HG03108 (cell line): Measurements from ENCODE around the gene GCNT1.
"Not testable (repeated sequence)": the region's sequence is repeated elsewhere in the genome, so short reads cannot be mapped to it uniquely, and the experiment has no call there.

Experiments
- ATAC-seq: cut with Tn5 transposase; IDR thresholded peaks from one replicate; pipeline ENCODE4 v1.9.1; 2021; ENCODE audit warnings: moderate library complexity; ENCODE audit not compliant: unreplicated experiment

Gene GCNT1

DNA sequence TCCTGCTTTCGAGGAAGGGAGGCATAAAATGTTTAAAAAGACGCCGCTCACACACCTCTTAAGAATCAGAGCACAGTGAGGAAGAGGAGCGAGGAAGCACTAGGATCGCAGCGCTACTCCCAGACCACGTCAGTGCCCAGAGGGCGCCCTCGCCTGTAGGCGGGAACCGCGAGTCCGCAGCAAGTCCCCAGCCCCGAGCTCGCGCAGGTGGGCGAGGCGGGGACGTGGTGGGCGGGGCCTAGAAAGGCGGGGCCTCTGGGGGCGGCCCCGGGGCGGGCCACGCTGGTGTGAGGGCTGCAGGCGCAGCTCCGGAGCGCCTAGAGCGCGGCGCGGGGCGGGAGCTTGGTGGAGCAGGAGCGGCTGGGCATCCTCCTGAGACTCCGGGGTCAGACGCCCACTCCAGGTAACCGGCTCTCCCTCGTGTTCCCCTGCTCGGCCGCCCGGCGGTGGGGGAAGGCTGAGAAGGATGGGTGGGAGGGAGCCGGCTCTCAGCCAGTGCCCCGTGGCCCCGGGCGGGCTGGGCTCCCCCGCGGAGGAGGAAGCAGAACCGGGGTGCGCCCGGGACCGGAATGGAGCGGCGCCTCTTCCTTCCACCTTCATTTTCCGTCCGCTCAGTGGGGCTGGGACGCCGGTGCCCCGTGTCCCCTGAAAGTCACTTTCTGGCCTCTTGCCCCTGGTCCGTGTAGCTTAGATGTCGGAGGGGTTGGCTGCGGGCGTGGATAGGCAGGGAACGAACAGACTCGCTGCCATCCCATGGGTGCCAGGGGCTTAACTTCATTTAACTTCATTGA is at the start of gene GCNT1:
GCNT1 (plus strand) TSS at position 280 of the 791 bp plus-strand sequence. CDS start 43,200 bp downstream, outside the sequence.
- peak; percentile 78 for ATAC-seq

- no peak for ATAC-seq
These were observed 46.3 kb upstream of the GCNT1 start for GRCh38 chr9:76412638-76413037.

GRCh38 chr9:76413658-76414057 is 45.3 kb upstream of the GCNT1 start:
- ATAC-seq: no peak

- peak; percentile 65 for ATAC-seq
These were observed 44.3 kb upstream of the GCNT1 start for GRCh38 chr9:76414661-76415060.

GRCh38 chr9:76415154-76415553 is 43.8 kb upstream of the GCNT1 start:
- no peak for ATAC-seq

DNA sequence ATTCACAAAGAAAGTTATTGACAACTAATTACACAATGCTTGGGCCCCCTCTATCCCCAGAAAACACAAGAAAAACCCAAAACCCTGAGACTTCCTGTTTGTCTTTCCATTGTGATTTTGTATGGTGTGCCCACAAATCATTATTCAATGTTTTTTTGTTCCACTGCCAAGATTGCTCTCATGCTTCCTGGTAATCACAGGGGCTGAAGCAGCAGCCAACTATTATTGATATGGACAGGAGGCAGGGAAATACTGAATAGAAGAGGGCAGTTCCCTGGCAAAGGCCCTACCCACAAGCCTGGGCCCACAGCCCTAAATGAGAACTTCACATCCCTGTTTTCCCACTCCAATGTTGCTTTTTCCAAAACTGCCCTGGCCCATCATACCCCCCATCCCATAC is 43.3 kb upstream of the GCNT1 start:
- ATAC-seq: no peak

GRCh38 chr9:76417394-76417793 is 41.6 kb upstream of the GCNT1 start:
- no peak for ATAC-seq

DNA sequence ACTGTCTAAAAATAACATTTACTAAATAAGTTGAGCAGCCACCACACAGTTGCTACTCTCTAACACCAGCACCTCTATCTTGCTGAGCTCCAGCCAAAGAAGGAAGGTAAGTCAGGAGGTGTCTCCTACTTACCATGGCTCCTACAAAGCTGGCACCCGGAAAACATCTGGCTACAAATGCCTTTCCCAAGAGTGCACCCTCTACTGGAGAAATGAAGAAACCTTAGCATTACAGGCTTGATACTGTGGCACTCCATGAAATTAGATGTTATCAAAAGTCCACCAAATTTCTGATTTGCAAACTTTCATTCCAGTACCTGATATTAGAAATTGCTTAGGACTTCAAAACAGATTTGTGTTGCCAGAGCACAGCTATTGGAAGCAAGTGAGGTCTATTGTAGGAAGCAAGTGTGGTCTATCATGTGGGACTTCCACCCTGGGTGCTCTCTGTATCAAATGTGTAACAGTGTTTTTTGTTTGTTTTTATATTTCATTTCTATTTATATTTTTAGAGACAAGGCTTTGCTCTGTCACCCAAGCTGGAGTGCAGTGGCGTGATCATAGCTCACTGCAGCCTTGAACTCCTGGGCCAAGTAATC is 39.1 kb upstream of the GCNT1 start:
- ATAC-seq: no peak

GRCh38 chr9:76423216-76424177 is 35.5 kb upstream of the GCNT1 start:
- no peak for ATAC-seq

DNA sequence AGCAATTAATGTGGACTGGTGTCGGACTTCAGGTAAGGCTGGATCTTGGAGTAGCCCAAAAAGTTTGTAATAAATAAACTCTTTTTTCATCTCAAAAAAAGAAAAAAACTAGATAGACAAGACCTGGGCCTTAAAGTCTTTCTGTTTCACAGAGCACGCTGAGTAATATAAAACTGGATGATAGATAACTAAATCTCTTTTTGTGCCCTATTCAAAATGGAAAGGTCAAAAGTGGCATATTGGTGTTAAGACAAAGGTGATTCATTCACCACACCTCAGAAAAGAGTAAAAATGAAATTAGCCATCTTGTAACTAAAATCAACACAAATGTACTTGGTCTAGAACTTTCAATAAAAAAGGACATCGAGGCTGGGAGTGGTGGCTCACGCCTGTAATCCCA is 34.5 kb upstream of the GCNT1 start:
- no peak for ATAC-seq

DNA sequence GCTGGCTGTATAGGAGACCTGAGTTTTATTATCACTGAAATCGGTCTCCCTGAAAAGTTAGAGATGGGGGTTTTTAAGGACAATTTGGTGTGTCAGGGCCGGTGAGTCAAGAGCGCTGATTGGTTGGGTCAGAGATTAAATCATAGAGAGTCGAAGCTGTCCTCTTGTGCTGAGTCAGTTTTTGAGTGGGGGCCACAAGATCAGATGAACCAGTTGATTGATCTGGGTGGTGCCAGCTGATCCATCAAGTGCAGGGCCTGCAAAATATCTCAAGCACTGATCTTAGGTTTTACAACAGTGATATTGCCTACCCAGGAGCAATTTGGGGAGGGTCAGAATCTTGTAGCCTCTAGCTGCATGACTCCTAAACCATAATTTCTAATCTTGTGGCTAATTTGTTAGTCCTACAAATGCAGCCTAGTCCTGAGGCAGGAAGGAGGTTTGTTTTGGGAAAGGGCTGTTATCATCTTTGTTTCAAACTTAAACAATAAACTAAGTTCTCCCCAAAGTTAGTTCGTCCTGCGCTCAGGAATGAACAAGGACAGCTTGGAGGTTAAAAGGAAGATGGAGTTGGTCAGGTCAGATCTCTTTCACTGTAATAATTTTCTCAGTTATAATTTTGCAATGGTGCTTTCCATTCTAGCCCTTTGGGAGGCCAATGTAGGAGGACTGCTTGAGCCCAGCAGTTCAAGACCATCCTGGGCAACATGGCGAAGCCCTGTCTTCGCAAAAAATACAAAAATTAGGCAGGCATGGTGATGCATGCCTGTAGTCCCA is 33.1 kb upstream of the GCNT1 start:
- ATAC-seq: no peak

GRCh38 chr9:76426807-76427419 is 32.1 kb upstream of the GCNT1 start:
- no peak for ATAC-seq

- no peak for ATAC-seq
These were observed 27.4 kb upstream of the GCNT1 start for GRCh38 chr9:76431601-76432000.

DNA sequence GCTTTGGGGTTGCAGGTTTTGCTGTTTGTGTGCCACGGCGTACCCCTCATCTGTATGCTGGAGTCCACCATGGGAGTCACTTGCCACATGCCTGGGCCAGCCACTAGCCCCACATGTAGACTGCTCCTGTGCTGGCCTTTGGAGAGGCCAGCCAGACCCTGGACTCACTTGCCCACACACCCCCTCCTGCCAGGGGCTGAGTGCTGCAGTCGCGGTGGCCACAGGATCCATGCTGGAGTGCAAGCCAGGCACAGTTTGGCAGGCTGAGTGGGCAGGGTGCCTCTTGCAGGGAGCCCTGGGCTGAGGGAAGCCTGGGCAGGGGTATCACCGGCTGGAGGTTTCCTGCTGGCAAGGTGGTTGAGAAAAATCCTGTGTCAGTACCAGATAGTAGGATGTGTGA is 25.6 kb upstream of the GCNT1 start:
- no peak for ATAC-seq

- ATAC-seq: no peak
These were observed 25.1 kb upstream of the GCNT1 start for GRCh38 chr9:76433836-76434235.

- not testable (repeated sequence) for ATAC-seq
These were observed 24.1 kb upstream of the GCNT1 start for GRCh38 chr9:76434897-76435296.

DNA sequence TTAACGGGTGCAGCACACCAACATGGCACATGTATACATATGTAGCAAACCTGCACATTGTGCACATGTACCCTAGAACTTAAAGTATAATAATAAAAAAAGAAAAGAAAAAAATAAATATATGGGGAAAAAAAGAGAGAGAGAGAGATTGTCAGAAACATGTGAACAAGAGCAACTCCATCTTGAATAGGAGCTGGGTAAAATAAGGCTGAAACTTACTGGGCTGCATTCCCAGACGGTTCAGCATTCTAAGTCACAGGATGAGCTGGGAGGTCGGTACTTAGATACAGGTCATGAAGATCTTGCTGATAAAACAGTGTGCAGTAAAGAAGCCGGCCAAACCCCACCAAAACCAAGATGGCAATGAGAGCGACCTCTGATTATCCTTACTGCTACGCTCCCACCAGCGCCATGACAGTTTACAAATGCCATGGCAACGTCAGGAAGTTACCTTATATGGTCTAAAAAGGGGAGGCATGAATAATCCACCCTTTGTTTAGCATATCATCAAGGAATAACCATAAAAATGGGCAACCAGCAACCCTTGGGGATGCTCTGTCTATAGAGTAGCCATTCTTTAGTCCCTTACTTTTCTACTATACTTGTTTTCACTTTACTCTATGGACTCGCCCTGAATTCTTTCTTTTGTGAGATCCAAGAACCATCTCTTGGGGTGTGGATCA is 21.8 kb upstream of the GCNT1 start:
- ATAC-seq: not testable (repeated sequence)

DNA sequence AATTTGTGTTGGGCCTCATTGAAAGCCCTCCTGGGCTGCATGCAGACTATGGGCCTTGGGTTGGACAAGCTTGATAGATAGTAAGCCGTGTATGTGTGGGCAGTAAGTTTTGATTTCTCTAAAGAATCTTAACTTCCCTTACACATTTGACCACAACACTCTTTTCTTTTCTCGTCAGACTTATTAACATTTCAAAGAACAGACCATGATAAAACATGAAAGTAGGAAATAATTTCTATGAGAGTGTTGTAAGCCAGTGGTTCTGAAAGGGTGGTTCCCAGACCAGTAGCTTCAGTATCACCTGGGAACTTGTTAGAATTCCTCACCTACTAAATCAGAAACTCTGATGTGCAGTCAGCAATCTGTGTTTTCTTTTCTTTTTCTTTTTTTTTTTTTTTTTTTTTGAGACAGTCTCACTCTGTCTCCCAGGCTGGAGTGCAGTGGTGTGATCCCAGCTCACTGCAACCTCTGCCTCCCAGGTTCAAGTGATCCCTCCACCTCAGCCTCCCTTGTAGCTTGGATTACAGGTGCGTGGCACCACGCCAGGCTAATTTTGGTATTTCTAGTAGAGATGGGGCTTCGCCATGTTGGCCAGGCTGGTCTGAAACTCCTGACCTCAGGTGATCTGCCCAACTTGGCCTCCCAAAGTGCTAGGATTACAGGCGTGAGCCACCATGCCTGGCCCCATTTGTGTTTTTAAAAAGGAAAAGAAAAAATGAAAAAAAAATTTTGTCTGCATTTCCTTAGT is 20.0 kb upstream of the GCNT1 start:
- ATAC-seq: peak; percentile 72
